H54 (cell line): ENCODE data around the gene ACVR1C.
"Not testable (repeated sequence)": the region's sequence is repeated elsewhere in the genome, so short reads cannot be mapped to it uniquely, and the experiment has no call there.

Experiments used
- DNase-seq: peaks from one replicate; pipeline ENCODE4 v3.0.0; 2011; ENCODE audit warnings: low spot score, mixed read lengths; ENCODE audit not compliant: insufficient read length
- FAIRE-seq: peaks from 3 replicates; lab custom pipeline; 2011; peaks lifted over from hg19 to GRCh38; lab: Jason Lieb, UNC
- POLR2A ChIP-seq: IDR thresholded peaks from 2 replicates; pipeline ENCODE4 v1.6.1; 2011; ENCODE audit warnings: low read depth, mild to moderate bottlenecking, low read length

Gene ACVR1C

GRCh38 chr2:157559061-157559460 lies 69.6 kb downstream of the ACVR1C start:
- no peak for TF ChIP-seq POLR2A
- DNase-seq (no peak), FAIRE-seq (no peak)

DNA sequence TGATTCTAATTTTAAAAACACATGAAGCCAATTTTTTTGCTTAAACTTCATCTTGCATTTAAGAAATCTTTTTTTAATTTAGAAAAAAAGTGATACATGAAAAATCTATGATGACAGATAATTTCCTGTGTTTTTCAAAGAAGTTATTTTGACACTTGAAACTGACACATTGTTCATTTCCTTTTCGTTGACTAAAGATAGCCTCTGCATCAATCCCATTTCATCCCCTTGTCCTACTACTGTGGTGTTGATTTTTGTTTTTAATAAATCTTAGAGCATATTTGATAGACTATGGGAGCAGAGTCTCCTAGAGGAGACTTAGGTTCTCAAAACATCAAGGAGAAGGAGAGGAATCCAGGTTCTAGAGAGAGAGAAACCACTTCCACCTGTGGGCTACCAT lies 70.9 kb downstream of the ACVR1C start:
- FAIRE-seq, result no peak

DNA sequence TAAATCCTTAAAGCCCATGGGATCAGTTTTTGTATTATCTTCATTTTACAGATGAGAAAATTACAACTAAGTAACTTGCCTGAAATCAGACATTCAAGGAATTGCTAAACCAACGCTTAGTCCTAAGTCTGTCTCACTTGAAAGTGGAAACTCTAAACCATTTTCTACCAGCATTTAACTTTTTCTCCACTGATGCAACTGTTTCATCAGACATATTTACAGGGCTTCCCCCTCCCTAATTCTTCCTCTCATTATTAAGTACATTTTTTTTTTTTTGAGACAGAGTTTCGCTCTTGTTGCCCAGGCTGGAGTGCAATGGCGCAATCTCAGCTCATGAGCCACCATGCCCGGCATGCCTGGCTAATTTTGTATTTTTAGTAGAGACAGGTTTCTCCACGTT lies 88.6 kb downstream of the ACVR1C start:
- TF ChIP-seq POLR2A, result no peak
- FAIRE-seq (no peak), DNase-seq (no peak)

More for the DNA sequence above, 70.9 kb downstream of the ACVR1C start:
- DNase-seq, result no peak
- TF ChIP-seq POLR2A, result no peak

DNA sequence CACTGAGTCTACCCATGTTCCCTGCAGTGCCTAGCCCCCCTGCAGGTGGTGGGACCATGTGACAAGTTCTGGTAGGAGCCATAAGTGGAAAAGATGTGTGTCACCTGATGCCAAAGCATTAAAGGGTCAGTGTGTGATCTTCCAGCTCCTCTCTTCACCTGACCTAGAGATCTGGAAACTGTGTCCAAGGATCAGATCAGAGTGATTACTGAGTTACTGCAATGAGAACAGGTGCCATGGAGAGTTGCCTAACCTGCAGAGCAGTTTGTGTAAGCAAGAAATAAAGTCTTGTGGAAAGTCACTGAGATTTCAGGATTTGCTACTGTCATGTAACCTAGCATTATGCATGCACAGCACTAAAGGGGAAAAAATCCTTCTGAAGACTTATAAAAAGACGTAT lies 90.6 kb downstream of the ACVR1C start:
- no peak for DNase-seq
- no peak for FAIRE-seq
- TF ChIP-seq POLR2A, result no peak

- FAIRE-seq (no peak), DNase-seq (no peak)
- no peak for TF ChIP-seq POLR2A
These were observed 91.8 kb downstream of the ACVR1C start for GRCh38 chr2:157536815-157537214.

- DNase-seq (no peak), FAIRE-seq (no peak)
- no peak for TF ChIP-seq POLR2A
These were observed 99.5 kb downstream of the ACVR1C start for GRCh38 chr2:157528963-157529751.

- no peak for FAIRE-seq
- DNase-seq, result no peak
- TF ChIP-seq POLR2A, result no peak
These were observed 102.6 kb downstream of the ACVR1C start for GRCh38 chr2:157526070-157526469.

DNA sequence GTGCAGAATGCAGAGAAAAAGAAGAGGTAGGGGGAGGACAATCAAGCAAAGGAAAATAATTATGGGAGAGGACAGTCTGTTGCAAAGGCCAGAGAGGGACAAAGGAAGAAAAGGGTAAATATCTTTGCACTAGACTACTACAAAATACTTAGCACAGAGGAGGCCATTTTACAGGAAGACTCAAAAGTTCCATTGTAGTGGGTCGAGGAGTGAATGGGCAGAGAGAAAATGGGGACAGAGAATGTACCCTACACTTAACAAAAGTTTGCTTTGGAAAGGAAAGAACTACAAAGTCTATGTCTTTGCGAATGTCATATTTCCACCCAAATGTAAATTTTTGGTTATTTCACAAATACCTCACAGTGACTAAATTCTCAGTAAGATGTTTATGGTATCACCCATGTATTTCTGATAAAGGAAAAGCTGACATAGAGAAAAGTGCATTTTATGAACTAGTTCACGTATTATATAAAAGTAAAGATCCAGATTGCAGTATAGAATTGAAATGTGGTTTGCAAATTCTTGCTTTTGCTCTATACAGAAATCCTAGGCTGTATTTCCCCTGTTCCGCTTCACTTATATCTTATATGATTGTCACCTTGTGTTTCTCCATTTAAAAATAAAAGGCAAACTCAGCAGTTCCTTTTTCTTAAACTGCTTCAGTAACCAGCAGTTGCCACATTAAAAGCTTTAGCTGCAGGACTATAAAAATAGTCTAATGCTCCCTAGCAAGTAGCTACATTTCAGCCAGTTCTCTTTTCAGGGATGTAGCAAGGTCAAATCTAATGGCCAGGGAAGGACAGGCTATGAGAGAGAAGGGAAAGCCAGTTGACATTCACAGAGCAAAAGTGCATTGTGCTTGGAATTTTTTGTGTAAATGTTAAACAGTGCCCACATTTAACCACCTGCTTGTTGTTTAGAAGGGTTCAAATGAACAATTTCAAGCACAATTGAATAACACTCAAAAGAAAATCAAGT lies 105.1 kb downstream of the ACVR1C start:
- FAIRE-seq (no peak), DNase-seq (no peak)
- TF ChIP-seq POLR2A, result no peak

DNA sequence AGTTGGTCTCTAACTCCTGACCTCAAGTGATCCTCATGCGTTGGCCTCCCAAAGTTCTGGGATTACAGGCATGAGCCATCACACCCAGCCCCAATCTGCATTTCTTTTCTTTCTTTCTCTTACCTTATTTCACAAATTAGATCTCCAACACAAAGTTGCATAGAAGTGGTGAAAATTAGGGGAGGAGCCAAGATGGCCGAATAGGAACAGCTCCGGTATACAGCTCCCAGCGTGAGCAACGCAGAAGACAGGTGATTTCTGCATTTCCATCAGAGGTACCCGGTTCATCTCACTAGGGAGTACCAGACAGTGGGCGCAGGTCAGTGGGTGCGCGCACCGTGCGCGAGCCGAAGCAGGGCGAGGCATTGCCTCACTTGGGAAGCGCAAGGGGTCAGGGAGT lies 113.7 kb downstream of the ACVR1C start:
- FAIRE-seq, result not testable (repeated sequence)

DNA sequence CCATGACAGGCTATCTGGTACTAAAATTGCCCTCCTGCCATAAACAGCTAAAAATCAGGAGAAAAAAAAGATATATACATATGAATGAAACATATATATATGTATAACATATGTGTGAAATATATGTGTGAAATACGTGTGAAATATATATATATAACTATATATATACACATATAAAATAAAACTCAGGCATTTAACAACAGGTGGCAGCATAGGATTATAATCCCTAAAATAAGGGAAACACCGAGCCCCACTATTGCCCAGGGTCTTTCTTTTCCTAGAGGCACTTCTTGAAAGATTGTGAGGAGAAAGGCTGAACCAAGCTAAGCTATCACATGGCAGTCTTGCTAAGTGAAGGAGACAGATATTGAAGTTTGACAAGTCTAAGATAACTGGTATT lies 118.9 kb downstream of the ACVR1C start:
- DNase-seq, result no peak
- FAIRE-seq, result no peak
- no peak for TF ChIP-seq POLR2A

More for the DNA sequence above, 113.7 kb downstream of the ACVR1C start:
- DNase-seq, result not testable (repeated sequence)

DNA sequence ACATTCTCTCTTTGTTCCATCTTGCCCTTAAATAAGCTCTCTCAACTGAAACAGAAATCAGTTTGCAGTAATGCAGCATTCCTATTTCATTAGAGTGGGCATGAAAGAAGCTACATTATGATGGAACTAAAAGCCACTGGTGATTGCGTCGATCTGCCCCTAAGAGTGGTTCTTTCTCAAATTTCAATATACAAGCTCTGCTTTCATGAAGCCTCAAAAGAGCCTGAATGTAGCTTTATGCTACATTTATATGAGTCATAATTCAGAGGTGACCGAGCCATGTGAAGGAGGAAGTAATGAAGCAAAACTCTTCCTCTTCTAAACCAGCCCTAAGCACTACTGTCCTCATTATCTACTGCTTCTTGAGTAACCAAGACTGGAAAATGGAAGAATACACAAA lies 120.0 kb downstream of the ACVR1C start:
- FAIRE-seq, result no peak
- DNase-seq, result no peak
- no peak for TF ChIP-seq POLR2A

- DNase-seq, result no peak
- no peak for TF ChIP-seq POLR2A
- FAIRE-seq, result no peak
These were observed 122.1 kb downstream of the ACVR1C start for GRCh38 chr2:157506586-157506985.

- DNase-seq (no peak), FAIRE-seq (no peak)
- TF ChIP-seq POLR2A, result no peak
These were observed 124.0 kb downstream of the ACVR1C start for GRCh38 chr2:157504623-157505022.

- TF ChIP-seq POLR2A, result no peak
- FAIRE-seq, result no peak
- no peak for DNase-seq
These were observed 127.6 kb downstream of the ACVR1C start for GRCh38 chr2:157501026-157501425.
